NB4 (cell line): ENCODE measurements around the gene MSI2.
A peak's percentile ranks its signal among the peaks of the same experiment; 100 is the strongest.

ENCODE experiments used
- DNase-seq: peaks from one replicate; pipeline ENCODE4 v3.0.0; 2010; ENCODE audit warnings: low read depth
- H3K4me3 ChIP-seq: one replicate; pipeline ENCODE4 v1.5.1; 2011; ENCODE audit warnings: mild to moderate bottlenecking, low read depth, low read length, moderate library complexity
- MYC ChIP-seq: IDR thresholded peaks from 2 replicates; pipeline ENCODE4 v1.6.1; 2011; ENCODE audit warnings: low read depth, low read length
- POLR2A ChIP-seq: IDR thresholded peaks from 2 replicates; pipeline ENCODE4 v1.6.1; 2011; ENCODE audit warnings: mild to moderate bottlenecking; ENCODE audit not compliant: insufficient read length; ENCODE audit errors: extremely low read depth
- TF ChIP-seq, protein P1 (sequence below): IDR thresholded peaks from one replicate; pipeline ENCODE4 v1.5.1; 2012; ENCODE audit warnings: low read depth, low read length
- TF ChIP-seq, protein P2 (sequence below): IDR thresholded peaks from 2 replicates; pipeline ENCODE4 v1.6.1; 2011; ENCODE audit warnings: low read depth, low read length

The MSI2 gene

DNA sequence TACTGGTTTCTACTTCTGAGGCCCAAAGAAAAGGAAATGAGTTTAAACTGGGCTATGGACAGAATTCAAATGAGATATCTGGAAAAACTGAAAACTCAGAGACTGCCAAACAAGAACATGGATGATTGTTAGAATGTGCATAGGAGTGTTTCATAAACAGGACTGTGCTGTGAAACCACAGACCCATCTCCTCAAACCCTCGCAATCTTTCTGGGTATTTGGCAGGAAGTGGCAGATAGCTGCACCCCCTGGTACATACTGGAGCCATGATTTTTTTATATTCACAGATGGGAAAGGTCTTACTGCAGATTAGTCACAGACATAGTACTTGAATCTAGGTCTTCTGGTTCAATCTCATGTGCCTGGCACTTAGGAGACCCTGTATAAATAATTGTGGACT, 343.8 kb downstream of the MSI2 start:
- DNase-seq: peak; percentile 62
- TF ChIP-seq POLR2A (no peak), MYC (no peak)
- TF ChIP-seq, protein P1, sequence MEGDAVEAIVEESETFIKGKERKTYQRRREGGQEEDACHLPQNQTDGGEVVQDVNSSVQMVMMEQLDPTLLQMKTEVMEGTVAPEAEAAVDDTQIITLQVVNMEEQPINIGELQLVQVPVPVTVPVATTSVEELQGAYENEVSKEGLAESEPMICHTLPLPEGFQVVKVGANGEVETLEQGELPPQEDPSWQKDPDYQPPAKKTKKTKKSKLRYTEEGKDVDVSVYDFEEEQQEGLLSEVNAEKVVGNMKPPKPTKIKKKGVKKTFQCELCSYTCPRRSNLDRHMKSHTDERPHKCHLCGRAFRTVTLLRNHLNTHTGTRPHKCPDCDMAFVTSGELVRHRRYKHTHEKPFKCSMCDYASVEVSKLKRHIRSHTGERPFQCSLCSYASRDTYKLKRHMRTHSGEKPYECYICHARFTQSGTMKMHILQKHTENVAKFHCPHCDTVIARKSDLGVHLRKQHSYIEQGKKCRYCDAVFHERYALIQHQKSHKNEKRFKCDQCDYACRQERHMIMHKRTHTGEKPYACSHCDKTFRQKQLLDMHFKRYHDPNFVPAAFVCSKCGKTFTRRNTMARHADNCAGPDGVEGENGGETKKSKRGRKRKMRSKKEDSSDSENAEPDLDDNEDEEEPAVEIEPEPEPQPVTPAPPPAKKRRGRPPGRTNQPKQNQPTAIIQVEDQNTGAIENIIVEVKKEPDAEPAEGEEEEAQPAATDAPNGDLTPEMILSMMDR: no peak
- TF ChIP-seq, protein P2, sequence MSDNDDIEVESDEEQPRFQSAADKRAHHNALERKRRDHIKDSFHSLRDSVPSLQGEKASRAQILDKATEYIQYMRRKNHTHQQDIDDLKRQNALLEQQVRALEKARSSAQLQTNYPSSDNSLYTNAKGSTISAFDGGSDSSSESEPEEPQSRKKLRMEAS: no peak
- no peak overlapping the region for H3K4me3 ChIP-seq

DNA sequence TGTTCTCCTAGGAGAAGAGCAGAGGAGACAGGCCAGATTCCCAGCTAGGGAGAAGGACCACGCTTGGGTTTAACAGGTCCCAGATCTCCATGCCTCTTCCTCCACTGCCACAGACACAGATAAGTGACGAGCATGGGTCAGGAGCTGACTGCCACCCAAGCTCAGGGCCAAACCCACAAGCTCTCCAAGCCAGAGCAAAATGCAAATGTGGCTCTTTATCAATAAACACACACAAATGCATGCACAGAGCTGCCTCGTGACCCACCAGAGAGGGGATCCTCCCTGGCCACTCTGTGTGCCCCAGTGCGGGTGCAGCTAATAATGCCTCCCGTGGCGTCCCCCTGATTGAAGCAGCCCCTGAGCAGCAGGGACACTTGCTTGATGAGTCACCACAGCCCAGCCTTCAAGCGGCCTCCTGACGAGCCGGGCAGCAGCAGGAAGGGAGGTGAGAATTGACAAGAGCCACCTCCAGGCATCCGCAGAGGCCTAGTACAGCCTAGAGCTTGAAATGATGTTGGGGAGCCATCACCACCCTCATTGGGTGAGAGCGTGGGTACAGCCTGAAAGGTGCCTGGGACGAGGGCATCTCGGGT, 344.9 kb downstream of the MSI2 start:
- TF ChIP-seq, protein P2: no peak
- TF ChIP-seq MYC: no peak
- TF ChIP-seq, protein P1: no peak
- TF ChIP-seq POLR2A: no peak
- no peak overlapping the region for H3K4me3 ChIP-seq
- DNase-seq: no peak

DNA sequence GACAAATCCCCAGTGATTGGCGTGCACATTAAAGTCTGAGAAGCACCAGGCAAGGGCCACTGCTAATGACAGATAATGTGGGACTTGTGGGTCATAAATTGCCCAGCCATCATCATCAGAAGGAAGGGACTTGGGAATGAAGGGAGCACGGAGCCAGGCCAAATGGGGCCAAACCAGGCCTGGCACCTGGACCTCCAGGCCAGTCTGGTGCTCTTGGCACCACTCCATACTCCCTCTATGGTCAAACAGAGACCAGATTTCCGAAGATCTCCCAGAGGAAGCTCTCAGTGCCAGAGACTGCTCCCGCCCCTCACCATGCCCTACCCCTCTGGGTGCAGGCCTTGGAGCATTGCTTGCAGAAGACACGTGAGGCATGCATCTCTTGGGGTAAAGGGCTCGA, 346.6 kb downstream of the MSI2 start:
- TF ChIP-seq, protein P1: no peak
- no peak for TF ChIP-seq POLR2A
- no peak for DNase-seq
- H3K4me3 ChIP-seq: no peak overlapping the region

DNA sequence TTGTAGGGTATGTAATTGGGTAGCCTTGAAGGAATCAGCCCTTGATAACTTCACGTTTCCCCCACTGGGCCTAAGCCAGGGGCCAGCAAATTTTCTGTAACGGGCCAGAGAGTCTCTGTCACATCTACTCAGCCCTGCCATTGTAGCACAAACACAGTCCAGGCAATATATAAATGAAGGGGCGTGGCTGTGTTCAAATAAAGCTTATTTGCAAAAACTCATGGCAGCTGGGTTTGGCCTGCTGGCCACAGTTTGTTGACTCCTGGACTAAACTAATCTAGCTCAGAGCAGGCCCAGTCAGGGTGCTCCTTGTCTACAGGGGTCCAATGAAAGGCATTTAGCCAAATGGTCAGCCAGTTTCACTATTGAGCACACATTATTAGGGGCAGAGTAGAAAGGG, 347.2 kb downstream of the MSI2 start:
- TF ChIP-seq, protein P1: no peak
- TF ChIP-seq MYC: no peak
- TF ChIP-seq, protein P2: no peak
- TF ChIP-seq POLR2A: no peak
- DNase-seq: no peak
- no peak overlapping the region for H3K4me3 ChIP-seq

DNA sequence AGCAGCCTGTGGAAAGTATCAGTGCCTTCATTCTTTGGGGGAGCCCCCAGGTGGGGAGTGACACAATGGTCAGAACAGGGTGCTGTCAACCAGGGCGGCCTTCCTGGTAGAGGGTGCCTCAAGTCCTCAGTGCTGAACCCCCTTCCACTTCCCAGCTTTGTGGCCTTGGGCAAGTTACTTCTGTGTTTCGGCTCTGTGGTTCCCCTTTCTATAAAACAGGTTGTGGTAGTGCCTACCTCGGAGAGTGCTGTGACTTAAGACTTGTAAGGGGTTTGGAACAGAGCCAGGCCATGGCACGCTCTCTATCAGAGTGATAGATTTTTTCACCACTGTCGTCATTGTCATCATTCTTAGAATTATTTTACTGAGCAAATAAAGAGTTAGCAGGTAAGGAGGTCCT, 347.7 kb downstream of the MSI2 start:
- peak; percentile 77 for DNase-seq
- TF ChIP-seq, protein P1: no peak
- TF ChIP-seq, protein P2: peak; percentile 32; the same call in 1 of the 2 replicates
- TF ChIP-seq POLR2A: no peak
- no peak overlapping the region for H3K4me3 ChIP-seq

DNA sequence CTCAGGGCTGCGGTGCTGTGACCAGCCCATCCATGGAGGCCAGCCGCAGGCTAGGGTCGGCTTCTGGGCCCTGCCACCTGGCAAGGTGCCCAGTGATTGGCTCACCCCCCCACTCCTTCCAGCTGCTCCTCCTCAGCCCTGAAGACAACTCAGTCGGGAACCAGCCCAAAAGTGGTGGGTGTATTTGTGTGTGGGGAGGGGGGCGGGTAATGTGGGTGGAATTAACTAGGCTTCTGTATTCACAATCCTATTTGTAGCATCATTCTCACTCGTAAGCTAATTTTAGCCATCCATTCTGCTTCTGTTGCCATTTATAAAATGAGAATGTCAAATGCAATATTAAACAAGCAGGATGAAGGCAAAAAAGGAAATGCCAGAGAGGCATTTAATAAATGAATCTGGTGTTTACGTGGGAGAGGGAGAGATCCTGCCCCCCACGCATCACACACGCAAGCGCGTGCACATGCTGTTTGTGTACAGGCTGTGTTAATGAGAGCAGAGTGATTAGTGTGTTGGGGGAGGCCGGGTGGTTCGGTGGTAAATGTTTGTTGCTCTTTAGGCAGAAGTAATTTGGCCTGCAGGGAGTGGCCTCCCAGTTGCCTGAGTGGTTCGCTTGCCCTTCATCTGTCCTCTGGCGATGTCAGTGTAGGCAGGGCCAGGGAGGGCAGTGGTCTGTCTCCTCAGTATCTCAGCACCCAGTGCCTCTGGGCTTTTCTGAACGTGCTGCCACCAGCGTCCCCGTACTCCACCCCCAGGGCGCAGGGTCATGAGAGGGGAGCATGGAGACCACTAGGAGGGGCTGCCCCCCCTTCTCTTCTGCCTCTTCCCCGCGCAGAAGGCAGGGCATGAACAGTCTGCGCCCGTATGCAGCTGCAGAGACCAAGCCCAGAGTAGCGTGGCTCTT, 348.7 kb downstream of the MSI2 start:
- DNase-seq: peak; percentile 22
- no peak overlapping the region for H3K4me3 ChIP-seq
- TF ChIP-seq, protein P2: no peak
- TF ChIP-seq MYC: no peak
- TF ChIP-seq, protein P1: no peak
- no peak for TF ChIP-seq POLR2A
